H9 (cell line): Measurements from ENCODE around the gene CLIP4. TPM values are rescaled to one million over a fixed set of nuclear protein-coding genes. Genes with fewer than 3 reads are reported as not detected.

Experiments used
- DNase-seq: peaks from one replicate; pipeline ENCODE4 v3.0.0-alpha.2; 2017
- H2AFZ ChIP-seq: one replicate; pipeline ENCODE4 v1.6.1; 2013; ENCODE audit warnings: mild to moderate bottlenecking, low read length, control low read depth, moderate library complexity
- H2AK5ac ChIP-seq: 2 replicates; pipeline ENCODE4 v1.6.1; 2013; ENCODE audit warnings: low read length, control low read depth, mixed read lengths; ENCODE audit not compliant: insufficient read length
- H2BK120ac ChIP-seq: one replicate; pipeline ENCODE4 v1.6.1; 2013; ENCODE audit warnings: low read depth, mild to moderate bottlenecking, low read length, control low read depth, inconsistent platforms; ENCODE audit not compliant: poor library complexity, severe bottlenecking
- H2BK12ac ChIP-seq: 2 replicates; pipeline ENCODE4 v1.6.1; 2013; ENCODE audit warnings: low read length, control low read depth, mixed read lengths, low read depth; ENCODE audit not compliant: insufficient read length
- H2BK15ac ChIP-seq: 2 replicates; pipeline ENCODE4 v1.6.1; 2013; ENCODE audit warnings: low read depth, low read length, control low read depth
- H2BK20ac ChIP-seq: one replicate; pipeline ENCODE4 v1.6.1; 2013; ENCODE audit warnings: low read depth, mild to moderate bottlenecking, low read length, control low read depth, inconsistent platforms; ENCODE audit not compliant: poor library complexity, severe bottlenecking
- H2BK5ac ChIP-seq: 2 replicates; pipeline ENCODE4 v1.6.1; 2013; ENCODE audit warnings: low read length, control low read depth, mixed read lengths; ENCODE audit not compliant: insufficient read length
- H3K14ac ChIP-seq: 2 replicates; pipeline ENCODE4 v1.6.1; 2013; ENCODE audit warnings: low read length, control low read depth; ENCODE audit not compliant: insufficient read depth
- H3K18ac ChIP-seq: 2 replicates; pipeline ENCODE4 v1.6.1; 2013; ENCODE audit warnings: low read depth, mild to moderate bottlenecking, mixed read lengths, low read length, control low read depth; ENCODE audit not compliant: insufficient read length
- H3K23ac ChIP-seq: 2 replicates; pipeline ENCODE4 v1.6.1; 2013; ENCODE audit warnings: low read length, control low read depth, mixed read lengths, low read depth; ENCODE audit not compliant: insufficient read length
- H3K23me2 ChIP-seq: 2 replicates; pipeline ENCODE4 v1.6.1; 2013; ENCODE audit warnings: low read depth, mild to moderate bottlenecking, mixed read lengths, low read length, control low read depth; ENCODE audit not compliant: insufficient read length, poor library complexity, severe bottlenecking
- H3K27ac ChIP-seq: 2 replicates; pipeline ENCODE4 v1.5.1; 2013; ENCODE audit warnings: low read length, control low read depth, mixed read lengths, low read depth; ENCODE audit not compliant: insufficient read length
- H3K27me3 ChIP-seq: 2 replicates; pipeline ENCODE4 v1.6.1; 2013; ENCODE audit warnings: low read length, control low read depth, inconsistent platforms; ENCODE audit not compliant: insufficient read depth
- H3K4ac ChIP-seq: 2 replicates; pipeline ENCODE4 v1.6.1; 2013; ENCODE audit warnings: low read depth, mild to moderate bottlenecking, control low read depth, inconsistent platforms, low read length, moderate library complexity
- H3K4me1 ChIP-seq: 2 replicates; pipeline ENCODE4 v1.6.1; 2013; ENCODE audit warnings: low read length, control low read depth, inconsistent platforms; ENCODE audit not compliant: insufficient read depth
- H3K4me2 ChIP-seq: 2 replicates; pipeline ENCODE4 v1.6.1; 2013; ENCODE audit warnings: low read length, control low read depth, mixed read lengths; ENCODE audit not compliant: insufficient read length, insufficient read depth
- H3K56ac ChIP-seq: 2 replicates; pipeline ENCODE4 v1.6.1; 2013; ENCODE audit warnings: low read depth, mild to moderate bottlenecking, mixed read lengths, low read length, control low read depth; ENCODE audit not compliant: insufficient read length
- H3K79me1 ChIP-seq: 2 replicates; pipeline ENCODE4 v1.6.1; 2013; ENCODE audit warnings: low read depth, mild to moderate bottlenecking, moderate library complexity, low read length, control low read depth, inconsistent platforms; ENCODE audit not compliant: insufficient read depth, poor library complexity, severe bottlenecking
- H3K79me2 ChIP-seq: 2 replicates; pipeline ENCODE4 v1.6.1; 2013; ENCODE audit warnings: low read length, control low read depth, inconsistent platforms; ENCODE audit not compliant: insufficient read depth
- H3K9ac ChIP-seq: 2 replicates; pipeline ENCODE4 v1.6.1; 2013; ENCODE audit warnings: low read length, control low read depth, mixed read lengths; ENCODE audit not compliant: insufficient read length; ENCODE audit errors: extremely low read depth
- H3K9me3 ChIP-seq: one replicate; pipeline ENCODE4 v1.6.1; 2013; ENCODE audit warnings: low read depth, low read length, inconsistent platforms; ENCODE audit not compliant: control insufficient read depth
- H3T11ph ChIP-seq: one replicate; pipeline ENCODE4 v1.6.1; 2013; ENCODE audit warnings: mild to moderate bottlenecking, low read length, control low read depth, inconsistent platforms
- H4K20me1 ChIP-seq: one replicate; pipeline ENCODE4 v1.6.1; 2013; ENCODE audit not compliant: control insufficient read depth, insufficient read length, insufficient read depth
- H4K5ac ChIP-seq: 2 replicates; pipeline ENCODE4 v1.6.1; 2013; ENCODE audit warnings: low read depth, mild to moderate bottlenecking, mixed read lengths, low read length, control low read depth; ENCODE audit not compliant: insufficient read length
- H4K8ac ChIP-seq: replicated peaks from 2 replicates; pipeline ENCODE4 v1.6.1; 2013; ENCODE audit warnings: low read length, control low read depth, mixed read lengths, low read depth; ENCODE audit not compliant: insufficient read length
- H4K91ac ChIP-seq: 2 replicates; pipeline ENCODE4 v1.6.1; 2013; ENCODE audit warnings: low read depth, mild to moderate bottlenecking, moderate library complexity, mixed read lengths, low read length, control low read depth; ENCODE audit not compliant: insufficient read length
- H3K27ac Mint-ChIP-seq, 3 experiments: 2 replicates in 2 of 3; 3 replicates in 1 of 3; pipeline ENCODE4 v1.8.0; 2020 to 2021; ENCODE audit warnings: mixed read lengths in 3 of 3, mild to moderate bottlenecking in 1 of 3, moderate library complexity in 1 of 3
- H3K27me3 Mint-ChIP-seq: 2 replicates; pipeline ENCODE4 v1.8.0; 2021; ENCODE audit warnings: low read depth, mild to moderate bottlenecking, moderate library complexity, mixed read lengths
- H3K36me3 Mint-ChIP-seq, 3 experiments: 2 replicates in 2 of 3; 3 replicates in 1 of 3; pipeline ENCODE4 v1.8.0; 2020 to 2021; ENCODE audit warnings: low read depth in 3 of 3, mixed read lengths in 3 of 3; ENCODE audit not compliant: insufficient read depth in 1 of 3
- H3K4me1 Mint-ChIP-seq, 2 experiments: 2 replicates each; pipeline ENCODE4 v1.8.0; 2020; ENCODE audit warnings: mixed read lengths in 2 of 2
- H3K4me3 Mint-ChIP-seq, 2 experiments: 2 replicates in 1 of 2; 3 replicates in 1 of 2; pipeline ENCODE4 v1.8.0; 2020 to 2021; ENCODE audit warnings: mild to moderate bottlenecking in 2 of 2, mixed read lengths in 2 of 2, moderate library complexity in 1 of 2
- H3K9me3 Mint-ChIP-seq, 2 experiments: 2 replicates in 1 of 2; 3 replicates in 1 of 2; pipeline ENCODE4 v1.8.0; 2020; ENCODE audit warnings: mild to moderate bottlenecking in 2 of 2, mixed read lengths in 2 of 2, moderate library complexity in 1 of 2
- WGBS: extraction: QIAGEN DNeasy Blood & Tissue Kit; methylation state at CpG from one replicate; pipeline ENCODE4 v1.1.7; 2013; ENCODE audit warnings: missing lambda C conversion rate, low lambda C conversion rate, mixed read lengths; ENCODE audit not compliant: insufficient read length; ENCODE audit errors: extremely low coverage; 5-methylcytosine and 5-hydroxymethylcytosine counted together
- total RNA-seq: library from RNA; stranded (reverse); gene quantifications from 2 replicates; pipeline ENCODE4 v1.2.1, GENCODE V29; 2021
- TF ChIP-seq, protein P1 (sequence below): fragments of 200-600 bp; sonication (generic); conservative IDR thresholded peaks from 3 replicates; pipeline ENCODE4 v1.8.0; 2021; ENCODE audit warnings: antibody characterized with exemption, mild to moderate bottlenecking

Gene CLIP4
- total RNA-seq, 1 experiment from 2014 or later: 0.66 TPM

DNA sequence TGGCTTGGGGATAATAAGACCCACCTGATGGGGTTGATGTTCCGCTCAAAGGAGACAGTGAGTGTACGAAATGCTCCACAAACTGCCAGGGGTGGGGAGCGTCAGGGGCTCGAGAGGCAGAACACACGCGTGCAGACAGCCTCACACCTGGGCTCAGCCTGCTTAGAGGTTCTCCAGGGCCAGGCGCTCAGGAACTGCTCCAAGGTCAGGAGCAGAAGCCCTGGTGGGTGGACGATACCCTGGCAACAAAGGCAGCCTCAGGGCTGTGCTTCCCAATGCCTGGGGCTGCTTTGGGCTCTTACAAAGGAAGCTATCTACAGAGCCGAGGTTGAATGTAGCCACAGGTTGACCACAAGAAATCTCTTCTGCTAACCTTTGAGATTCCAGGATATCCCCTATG, 114.4 kb downstream of the CLIP4 start:
- no peak overlapping the region for H3K23ac ChIP-seq
- H3K79me1 ChIP-seq: no peaks in the 10 kb centered on the region
- no peak overlapping the region for H2BK15ac ChIP-seq
- no peak overlapping the region for H3K18ac ChIP-seq
- TF ChIP-seq, protein P1, sequence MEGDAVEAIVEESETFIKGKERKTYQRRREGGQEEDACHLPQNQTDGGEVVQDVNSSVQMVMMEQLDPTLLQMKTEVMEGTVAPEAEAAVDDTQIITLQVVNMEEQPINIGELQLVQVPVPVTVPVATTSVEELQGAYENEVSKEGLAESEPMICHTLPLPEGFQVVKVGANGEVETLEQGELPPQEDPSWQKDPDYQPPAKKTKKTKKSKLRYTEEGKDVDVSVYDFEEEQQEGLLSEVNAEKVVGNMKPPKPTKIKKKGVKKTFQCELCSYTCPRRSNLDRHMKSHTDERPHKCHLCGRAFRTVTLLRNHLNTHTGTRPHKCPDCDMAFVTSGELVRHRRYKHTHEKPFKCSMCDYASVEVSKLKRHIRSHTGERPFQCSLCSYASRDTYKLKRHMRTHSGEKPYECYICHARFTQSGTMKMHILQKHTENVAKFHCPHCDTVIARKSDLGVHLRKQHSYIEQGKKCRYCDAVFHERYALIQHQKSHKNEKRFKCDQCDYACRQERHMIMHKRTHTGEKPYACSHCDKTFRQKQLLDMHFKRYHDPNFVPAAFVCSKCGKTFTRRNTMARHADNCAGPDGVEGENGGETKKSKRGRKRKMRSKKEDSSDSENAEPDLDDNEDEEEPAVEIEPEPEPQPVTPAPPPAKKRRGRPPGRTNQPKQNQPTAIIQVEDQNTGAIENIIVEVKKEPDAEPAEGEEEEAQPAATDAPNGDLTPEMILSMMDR: no peak
- no peak overlapping the region for H3K4me3 Mint-ChIP-seq
- H2BK120ac ChIP-seq: no peak overlapping the region
- H3K27me3 Mint-ChIP-seq: peaks cover 8% of the 10 kb centered on the region; the same call in 1 of the 2 replicates
- H3K36me3 Mint-ChIP-seq: no peaks in the 10 kb centered on the region
- no peak overlapping the region for H3K27ac Mint-ChIP-seq
- no peak overlapping the region for H2AFZ ChIP-seq
- H3K14ac ChIP-seq: no peak overlapping the region
- H3K4me1 ChIP-seq: no peaks in the 10 kb centered on the region
- no peaks in the 10 kb centered on the region for H3K27me3 ChIP-seq
- no peak overlapping the region for H3K9ac ChIP-seq
- H4K5ac ChIP-seq: no peak overlapping the region
- H3K9me3 Mint-ChIP-seq: no peaks in the 10 kb centered on the region
- H4K8ac ChIP-seq: no peak overlapping the region
- H3K79me2 ChIP-seq: no peaks in the 10 kb centered on the region
- H2BK12ac ChIP-seq: no peak overlapping the region
- H4K20me1 ChIP-seq: no peaks in the 10 kb centered on the region
- no peak overlapping the region for H2BK5ac ChIP-seq
- H2BK20ac ChIP-seq: no peak overlapping the region
- H3T11ph ChIP-seq: no peak overlapping the region
- no peak for DNase-seq
- H4K91ac ChIP-seq: no peak overlapping the region
- H3K56ac ChIP-seq: no peak overlapping the region
- no peaks in the 10 kb centered on the region for H3K23me2 ChIP-seq
- H3K4me1 Mint-ChIP-seq: peaks cover 0 to 6% of the 10 kb centered on the region in 2 experiments; a peak in 1 of 4 replicates
- no peak overlapping the region for H3K27ac ChIP-seq
- H3K4me2 ChIP-seq: no peak overlapping the region
- no peaks in the 10 kb centered on the region for H3K9me3 ChIP-seq
- no peak overlapping the region for H3K4ac ChIP-seq
- WGBS: no CpG with 5 or more reads among the region's 9 CpGs
- H2AK5ac ChIP-seq: no peak overlapping the region
